SKM-1 (cell line): ENCODE data around the gene FOLR1.

Experiments
- DNase-seq: peaks from one replicate; lab custom pipeline; 2025; ENCODE audit not compliant: unreplicated experiment; lab: John Stamatoyannopoulos, UW

FOLR1 gene

DNA sequence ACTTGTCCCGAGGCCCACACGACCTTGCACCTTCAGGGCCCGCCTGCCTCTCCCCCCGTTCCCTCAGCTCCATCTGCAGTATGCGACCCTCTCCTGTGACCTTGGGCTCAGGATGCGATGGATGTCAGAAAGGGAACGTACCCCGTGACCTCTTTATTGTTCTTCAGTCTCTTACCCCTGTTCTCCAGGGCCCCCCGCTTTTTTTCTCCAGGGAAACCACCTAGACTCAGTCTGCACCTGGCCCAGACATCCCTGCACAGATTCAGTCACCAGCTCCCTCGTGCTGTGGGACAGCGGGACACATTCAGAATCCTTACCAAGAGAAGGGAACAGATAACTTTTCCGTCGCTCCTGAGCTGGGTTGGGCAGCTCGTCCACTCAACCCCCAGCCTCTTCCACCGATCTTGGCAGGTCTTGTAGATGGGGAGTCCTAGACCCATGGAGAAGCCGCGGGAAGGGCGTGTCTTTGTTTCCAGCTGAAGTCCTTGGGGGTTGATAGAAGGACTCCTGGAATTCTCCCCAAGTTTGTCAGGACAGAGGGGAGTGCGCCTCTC, 53.4 kb downstream of the FOLR1 start:
- no peak for DNase-seq
